Keratinocyte (primary cell): ENCODE results near the gene NR6A1. TPM values are rescaled to one million over a fixed set of nuclear protein-coding genes. Genes with fewer than 3 reads are reported as not detected.
A peak's percentile ranks its signal among the peaks of the same experiment; 100 is the strongest.

Experiments used
- DNase-seq: peaks from one replicate; pipeline ENCODE4 v3.0.0-alpha.2; 2011; ENCODE audit warnings: low read depth, missing footprints, low spot score
- FAIRE-seq: peaks from 2 replicates; lab custom pipeline; 2011; peaks lifted over from hg19 to GRCh38; lab: Jason Lieb, UNC
- H2AFZ ChIP-seq: 2 replicates; pipeline ENCODE4 v1.6.0; 2012; ENCODE audit warnings: low read length, control low read depth, inconsistent platforms; ENCODE audit not compliant: control insufficient read depth
- H3K27ac ChIP-seq: 2 replicates; pipeline ENCODE4 v1.5.1; 2011; ENCODE audit warnings: low read length; ENCODE audit not compliant: control insufficient read depth, insufficient read depth
- H3K27me3 ChIP-seq: 3 replicates; pipeline ENCODE4 v1.6.0; 2011; ENCODE audit warnings: low read length; ENCODE audit not compliant: control insufficient read depth, insufficient read depth; ENCODE audit errors: extremely low read depth
- H3K36me3 ChIP-seq, 2 experiments: 2 replicates in 1 of 2; 3 replicates in 1 of 2; pipeline ENCODE4 v1.5.1; 2011; ENCODE audit warnings: low read length in 2 of 2, mild to moderate bottlenecking in 1 of 2; ENCODE audit not compliant: control insufficient read depth in 2 of 2, insufficient read depth in 2 of 2; ENCODE audit errors: extremely low read depth in 1 of 2
- H3K4me1 ChIP-seq: 3 replicates; pipeline ENCODE4 v1.5.1; 2011; ENCODE audit warnings: low read length; ENCODE audit not compliant: control insufficient read depth, insufficient read depth; ENCODE audit errors: extremely low read depth
- H3K4me2 ChIP-seq: 3 replicates; pipeline ENCODE4 v1.6.0; 2011; ENCODE audit warnings: low read depth, low read length; ENCODE audit not compliant: control insufficient read depth, insufficient read depth; ENCODE audit errors: extremely low read depth
- H3K4me3 ChIP-seq, 3 experiments: fragments of 200-600 bp in 1 of 3; sonication (generic) in 1 of 3; 2 replicates in 2 of 3; 3 replicates in 1 of 3; pipeline ENCODE4 v1.5.1; 2011 to 2016; ENCODE audit warnings: low read length in 3 of 3, mild to moderate bottlenecking in 3 of 3, control low read depth in 2 of 3, inconsistent platforms in 1 of 3, low read depth in 1 of 3, mixed read lengths in 1 of 3, mixed run types in 1 of 3, moderate library complexity in 1 of 3; ENCODE audit not compliant: control insufficient read depth in 2 of 3, insufficient read depth in 2 of 3; ENCODE audit errors: extremely low read depth in 1 of 3
- H3K79me2 ChIP-seq: 2 replicates; pipeline ENCODE4 v1.6.0; 2012; ENCODE audit warnings: low read length; ENCODE audit not compliant: control insufficient read depth, insufficient read depth
- H3K9ac ChIP-seq: 3 replicates; pipeline ENCODE4 v1.6.0; 2011; ENCODE audit warnings: low read length; ENCODE audit not compliant: control insufficient read depth, insufficient read depth; ENCODE audit errors: extremely low read depth
- H3K9me1 ChIP-seq: 3 replicates; pipeline ENCODE4 v1.6.0; 2011; ENCODE audit warnings: low read length; ENCODE audit not compliant: control insufficient read depth, insufficient read depth; ENCODE audit errors: extremely low read depth
- H3K9me3 ChIP-seq: 2 replicates; pipeline ENCODE4 v1.5.1; 2012; ENCODE audit warnings: low read depth, low read length; ENCODE audit not compliant: control insufficient read depth
- H4K20me1 ChIP-seq: 3 replicates; pipeline ENCODE4 v1.6.0; 2011; ENCODE audit warnings: low read length; ENCODE audit not compliant: control insufficient read depth, insufficient read depth; ENCODE audit errors: extremely low read depth
- CTCF ChIP-seq, 3 experiments: IDR thresholded peaks in 1 of 3; conservative IDR thresholded peaks in 1 of 3; optimal IDR thresholded peaks in 1 of 3; 2 replicates in 2 of 3; 3 replicates in 1 of 3; pipeline versions ENCODE3 to v1.5.1; 2011; ENCODE audit warnings: low read length in 3 of 3, mild to moderate bottlenecking in 3 of 3, moderate library complexity in 2 of 3, control low read depth in 1 of 3, inconsistent platforms in 1 of 3; ENCODE audit not compliant: insufficient read depth in 2 of 3; ENCODE audit errors: extremely low read depth in 1 of 3
- EZH2 ChIP-seq: IDR thresholded peaks from one replicate; pipeline ENCODE4 v1.6.1; 2012; ENCODE audit warnings: inconsistent platforms, mild to moderate bottlenecking, low read length, moderate library complexity
- dilution Hi-C: fragments of 300-500 bp; cut with MboI; formaldehyde crosslinking; loops from one replicate; pipeline ENCODE4 v1.7.0; 2020; ENCODE audit warnings: low sequenced_read_pairs; ENCODE audit not compliant: extremely low pct_ligation_motif_present
- polyA plus RNA-seq, 5 experiments: library from polyadenylated mRNA; depleted of rRNA in 3 of 5; stranded (reverse) in 3 of 5; stranded (forward) in 1 of 5; unstranded in 1 of 5; fragments of >200 nt; gene quantifications; 1 replicate in 1 of 5; 2 replicates in 3 of 5; 3 replicates in 1 of 5; pipeline versions ENCODE4 v1.2.1 to v1.2.3, GENCODE V29; 2011 to 2012; ENCODE audit warnings: missing spikeins in 2 of 5, low read depth in 1 of 5, low replicate concordance in 1 of 5

The NR6A1 gene
- polyA plus RNA-seq, 1 donor (not counting 4 experiments of a cell fraction or from before 2014, with no cell fraction given), result 1.8 TPM

- Histone ChIP-seq H3K79me2 (peaks cover 39% of the 10 kb centered on the region), H3K4me3 (no peak overlapping the region), H3K27ac (no peak overlapping the region), H3K4me2 (peak overlapping the region; percentile 98), H3K4me1 (peaks cover 33% of the 10 kb centered on the region), H3K27me3 (no peaks in the 10 kb centered on the region), H3K9me1 (no peaks in the 10 kb centered on the region), H3K9me3 (no peaks in the 10 kb centered on the region), H3K36me3 (no peaks in the 10 kb centered on the region), H2AFZ (no peak overlapping the region), H4K20me1 (no peaks in the 10 kb centered on the region), H3K9ac (peak overlapping the region; percentile 24)
- no peak for FAIRE-seq
- no peak for DNase-seq
- dilution Hi-C loops, result no loop called here
- TF ChIP-seq EZH2, result no peak
- TF ChIP-seq CTCF (optimal IDR thresholded peaks at IDR 0.05 in 1 of 3, IDR thresholded peaks at IDR 0.05 in 1 of 3, conservative IDR thresholded peaks at IDR 0.05 in 1 of 3; ENCODE audit: extremely low read depth in 1 of 3, insufficient read depth in 2 of 3, low read length in 3 of 3), result no peak
These were observed 109.8 kb downstream of the NR6A1 start for GRCh38 chr9:124661271-124661670.

GRCh38 chr9:124660341-124660801, 110.7 kb downstream of the NR6A1 start:
- TF ChIP-seq EZH2, result no peak
- TF ChIP-seq CTCF (optimal IDR thresholded peaks at IDR 0.05 in 1 of 3, IDR thresholded peaks at IDR 0.05 in 1 of 3, conservative IDR thresholded peaks at IDR 0.05 in 1 of 3; ENCODE audit: extremely low read depth in 1 of 3, insufficient read depth in 2 of 3, low read length in 3 of 3), result no peak
- DNase-seq (no peak), FAIRE-seq (peak; percentile 58)
- peak overlapping the region; percentile 97 for H3K27ac ChIP-seq
- H3K27me3 ChIP-seq, result no peaks in the 10 kb centered on the region
- H3K36me3 ChIP-seq, result no peaks in the 10 kb centered on the region
- H3K4me1 ChIP-seq, result peaks cover 24% of the 10 kb centered on the region
- H3K79me2 ChIP-seq, result peaks cover 39% of the 10 kb centered on the region
- dilution Hi-C loops, result no loop called here
- peak overlapping the region; percentile 98 for H3K4me2 ChIP-seq
- peak overlapping the region; percentile 92 for H3K9ac ChIP-seq
- H3K4me3 ChIP-seq, result peak overlapping the region; percentile 54 to 88 (median 67)
- H3K9me3 ChIP-seq, result no peaks in the 10 kb centered on the region
- peak overlapping the region; percentile 52 for H2AFZ ChIP-seq
- no peaks in the 10 kb centered on the region for H4K20me1 ChIP-seq
- no peaks in the 10 kb centered on the region for H3K9me1 ChIP-seq
